ENCODE measurements around the gene PLEKHG4B. TPM values are rescaled to one million over a fixed set of nuclear protein-coding genes. Genes with fewer than 3 reads are reported as not detected.

Gene PLEKHG4B
- total RNA-seq, 1 experiment from 2014 or later, result 51.4 TPM

DNA sequence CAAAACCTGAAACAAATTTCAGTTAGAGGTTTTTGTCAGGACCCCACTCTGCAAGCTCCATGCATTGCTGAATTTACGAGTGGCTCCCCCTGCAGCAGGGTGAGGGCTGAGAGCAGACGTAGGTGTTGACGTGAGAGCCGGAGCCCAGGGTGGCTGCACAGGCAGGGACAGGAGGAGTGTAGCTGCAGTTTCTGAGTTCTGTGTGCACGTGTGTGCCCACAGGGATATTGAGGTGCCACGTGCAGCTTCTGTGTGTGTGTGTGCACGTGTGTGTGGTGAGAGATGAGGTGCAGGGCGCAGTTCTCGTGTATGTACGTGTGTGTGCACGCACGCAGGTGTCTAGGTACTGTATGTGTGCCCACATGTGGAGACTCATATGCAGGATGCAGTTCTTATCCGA is 14.6 kb downstream of the PLEKHG4B start (continued):
- TF ChIP-seq, protein P1, sequence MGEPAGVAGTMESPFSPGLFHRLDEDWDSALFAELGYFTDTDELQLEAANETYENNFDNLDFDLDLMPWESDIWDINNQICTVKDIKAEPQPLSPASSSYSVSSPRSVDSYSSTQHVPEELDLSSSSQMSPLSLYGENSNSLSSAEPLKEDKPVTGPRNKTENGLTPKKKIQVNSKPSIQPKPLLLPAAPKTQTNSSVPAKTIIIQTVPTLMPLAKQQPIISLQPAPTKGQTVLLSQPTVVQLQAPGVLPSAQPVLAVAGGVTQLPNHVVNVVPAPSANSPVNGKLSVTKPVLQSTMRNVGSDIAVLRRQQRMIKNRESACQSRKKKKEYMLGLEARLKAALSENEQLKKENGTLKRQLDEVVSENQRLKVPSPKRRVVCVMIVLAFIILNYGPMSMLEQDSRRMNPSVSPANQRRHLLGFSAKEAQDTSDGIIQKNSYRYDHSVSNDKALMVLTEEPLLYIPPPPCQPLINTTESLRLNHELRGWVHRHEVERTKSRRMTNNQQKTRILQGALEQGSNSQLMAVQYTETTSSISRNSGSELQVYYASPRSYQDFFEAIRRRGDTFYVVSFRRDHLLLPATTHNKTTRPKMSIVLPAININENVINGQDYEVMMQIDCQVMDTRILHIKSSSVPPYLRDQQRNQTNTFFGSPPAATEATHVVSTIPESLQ (CRISPR knock-in tag; IDR thresholded peaks at IDR 0.05), result no peak
- no peak for TF ChIP-seq TCF7 (CRISPR knock-in tag; IDR thresholded peaks at IDR 0.05; ENCODE audit: low read depth)
- TF ChIP-seq, protein P2, sequence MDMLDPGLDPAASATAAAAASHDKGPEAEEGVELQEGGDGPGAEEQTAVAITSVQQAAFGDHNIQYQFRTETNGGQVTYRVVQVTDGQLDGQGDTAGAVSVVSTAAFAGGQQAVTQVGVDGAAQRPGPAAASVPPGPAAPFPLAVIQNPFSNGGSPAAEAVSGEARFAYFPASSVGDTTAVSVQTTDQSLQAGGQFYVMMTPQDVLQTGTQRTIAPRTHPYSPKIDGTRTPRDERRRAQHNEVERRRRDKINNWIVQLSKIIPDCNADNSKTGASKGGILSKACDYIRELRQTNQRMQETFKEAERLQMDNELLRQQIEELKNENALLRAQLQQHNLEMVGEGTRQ (CRISPR knock-in tag; IDR thresholded peaks at IDR 0.05), result no peak
- TF ChIP-seq ZNF219 (CRISPR knock-in tag; IDR thresholded peaks at IDR 0.05; ENCODE audit: borderline replicate concordance), result no peak
- no peak for TF ChIP-seq FOXK1 (CRISPR knock-in tag; IDR thresholded peaks at IDR 0.05)
- TF ChIP-seq SP1 (CRISPR knock-in tag; conservative IDR thresholded peaks at IDR 0.05), result no peak
- no peak for TF ChIP-seq CREB1 (CRISPR knock-in tag; IDR thresholded peaks at IDR 0.05)
- TF ChIP-seq ZNF138 (CRISPR knock-in tag; conservative IDR thresholded peaks at IDR 0.05), result no peak
- no peak for TF ChIP-seq ZNF423 (CRISPR knock-in tag; IDR thresholded peaks at IDR 0.05)

DNA sequence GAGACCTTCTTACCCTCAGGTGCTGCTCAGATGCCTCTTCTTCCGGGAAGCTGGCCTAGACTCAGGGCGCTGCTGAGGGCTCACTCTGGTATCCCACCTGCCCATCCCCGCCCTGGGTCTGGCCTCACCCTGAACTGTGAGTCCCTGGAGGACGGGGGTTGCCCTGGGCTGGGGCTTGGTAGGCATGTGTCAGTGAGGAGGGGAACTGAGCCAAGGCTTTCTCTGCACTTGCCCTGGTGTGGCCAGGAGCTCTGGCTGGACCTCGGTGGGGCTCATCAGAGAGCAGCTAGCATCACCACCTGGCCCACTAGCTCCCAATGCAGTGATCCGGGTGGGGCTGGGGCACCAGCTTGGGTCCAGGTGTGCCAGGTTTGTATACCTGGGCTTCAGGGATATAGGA is 15.6 kb downstream of the PLEKHG4B start:
- Mint-ChIP-seq H3K27me3 (ENCODE audit: low read depth) (no peaks in the 10 kb centered on the region), H3K9me3 (no peaks in the 10 kb centered on the region), H3K27ac (peak overlapping the region; percentile 58; the same call in 1 of the 2 replicates), H3K36me3 (peaks cover 20% of the 10 kb centered on the region), H3K4me1 (peaks cover 44% of the 10 kb centered on the region), H3K4me3 (no peak overlapping the region)
- TF ChIP-seq TCF7 (CRISPR knock-in tag; IDR thresholded peaks at IDR 0.05; ENCODE audit: low read depth) (no peak), JAZF1 (CRISPR knock-in tag; IDR thresholded peaks at IDR 0.05) (no peak), SOX15 (CRISPR knock-in tag; IDR thresholded peaks at IDR 0.05) (no peak), NR2C2 (CRISPR knock-in tag; IDR thresholded peaks at IDR 0.05) (no peak), ATF1 (CRISPR knock-in tag; IDR thresholded peaks at IDR 0.05) (no peak), ZNF416 (CRISPR knock-in tag; IDR thresholded peaks at IDR 0.05) (no peak), MXD4 (CRISPR knock-in tag; IDR thresholded peaks at IDR 0.05; ENCODE audit: borderline replicate concordance) (no peak), NFATC4 (CRISPR knock-in tag; IDR thresholded peaks at IDR 0.05) (no peak)
- TF ChIP-seq, protein P2 (CRISPR knock-in tag; IDR thresholded peaks at IDR 0.05), result no peak
- ChIA-PET CTCF (no interaction called here), POLR2A (no interaction called here)
- no peak for ATAC-seq
- DNase-seq (ENCODE audit: low spot score), result no peak

DNA sequence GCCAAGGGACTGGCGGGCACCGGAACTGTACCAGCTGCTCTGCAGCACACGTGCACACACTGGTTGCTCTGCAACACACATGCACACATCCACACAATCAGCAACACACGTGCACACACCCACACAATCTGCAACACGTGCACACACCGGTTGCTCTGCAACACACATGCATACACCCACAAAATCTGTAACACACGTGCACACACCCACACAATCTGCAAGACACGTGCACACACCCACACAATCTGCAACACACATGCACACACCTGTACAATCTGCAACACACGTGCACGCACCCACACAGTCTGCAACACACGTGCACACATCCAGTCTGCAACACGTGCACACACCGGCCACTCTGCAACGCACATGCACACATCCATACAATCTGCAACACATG is 17.9 kb downstream of the PLEKHG4B start:
- ATAC-seq (no peak), DNase-seq (ENCODE audit: low spot score) (no peak)
- no peak overlapping the region for H3K4me3 Mint-ChIP-seq
- CTCF ChIA-PET, result no interaction called here
- H3K9me3 Mint-ChIP-seq, result no peaks in the 10 kb centered on the region
- peak overlapping the region; percentile 61; the same call in 1 of the 2 replicates for H3K27ac Mint-ChIP-seq
- POLR2A ChIA-PET, result no interaction called here
- peaks cover 24% of the 10 kb centered on the region for H3K4me1 Mint-ChIP-seq
- no peaks in the 10 kb centered on the region for H3K27me3 Mint-ChIP-seq (ENCODE audit: low read depth)
- peaks cover 41% of the 10 kb centered on the region for H3K36me3 Mint-ChIP-seq
- TF ChIP-seq, protein P2 (CRISPR knock-in tag; IDR thresholded peaks at IDR 0.05), result no peak
- TF ChIP-seq, protein P3, sequence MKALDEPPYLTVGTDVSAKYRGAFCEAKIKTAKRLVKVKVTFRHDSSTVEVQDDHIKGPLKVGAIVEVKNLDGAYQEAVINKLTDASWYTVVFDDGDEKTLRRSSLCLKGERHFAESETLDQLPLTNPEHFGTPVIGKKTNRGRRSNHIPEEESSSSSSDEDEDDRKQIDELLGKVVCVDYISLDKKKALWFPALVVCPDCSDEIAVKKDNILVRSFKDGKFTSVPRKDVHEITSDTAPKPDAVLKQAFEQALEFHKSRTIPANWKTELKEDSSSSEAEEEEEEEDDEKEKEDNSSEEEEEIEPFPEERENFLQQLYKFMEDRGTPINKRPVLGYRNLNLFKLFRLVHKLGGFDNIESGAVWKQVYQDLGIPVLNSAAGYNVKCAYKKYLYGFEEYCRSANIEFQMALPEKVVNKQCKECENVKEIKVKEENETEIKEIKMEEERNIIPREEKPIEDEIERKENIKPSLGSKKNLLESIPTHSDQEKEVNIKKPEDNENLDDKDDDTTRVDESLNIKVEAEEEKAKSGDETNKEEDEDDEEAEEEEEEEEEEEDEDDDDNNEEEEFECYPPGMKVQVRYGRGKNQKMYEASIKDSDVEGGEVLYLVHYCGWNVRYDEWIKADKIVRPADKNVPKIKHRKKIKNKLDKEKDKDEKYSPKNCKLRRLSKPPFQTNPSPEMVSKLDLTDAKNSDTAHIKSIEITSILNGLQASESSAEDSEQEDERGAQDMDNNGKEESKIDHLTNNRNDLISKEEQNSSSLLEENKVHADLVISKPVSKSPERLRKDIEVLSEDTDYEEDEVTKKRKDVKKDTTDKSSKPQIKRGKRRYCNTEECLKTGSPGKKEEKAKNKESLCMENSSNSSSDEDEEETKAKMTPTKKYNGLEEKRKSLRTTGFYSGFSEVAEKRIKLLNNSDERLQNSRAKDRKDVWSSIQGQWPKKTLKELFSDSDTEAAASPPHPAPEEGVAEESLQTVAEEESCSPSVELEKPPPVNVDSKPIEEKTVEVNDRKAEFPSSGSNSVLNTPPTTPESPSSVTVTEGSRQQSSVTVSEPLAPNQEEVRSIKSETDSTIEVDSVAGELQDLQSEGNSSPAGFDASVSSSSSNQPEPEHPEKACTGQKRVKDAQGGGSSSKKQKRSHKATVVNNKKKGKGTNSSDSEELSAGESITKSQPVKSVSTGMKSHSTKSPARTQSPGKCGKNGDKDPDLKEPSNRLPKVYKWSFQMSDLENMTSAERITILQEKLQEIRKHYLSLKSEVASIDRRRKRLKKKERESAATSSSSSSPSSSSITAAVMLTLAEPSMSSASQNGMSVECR (CRISPR knock-in tag; IDR thresholded peaks at IDR 0.05; ENCODE audit: borderline replicate concordance), result no peak
- no peak for TF ChIP-seq TEAD4 (CRISPR knock-in tag; IDR thresholded peaks at IDR 0.05)
- TF ChIP-seq NFATC4 (CRISPR knock-in tag; IDR thresholded peaks at IDR 0.05), result no peak
- no peak for TF ChIP-seq PRRX2 (CRISPR knock-in tag; IDR thresholded peaks at IDR 0.05)
- no peak for TF ChIP-seq RELA (CRISPR knock-in tag; IDR thresholded peaks at IDR 0.05; ENCODE audit: borderline replicate concordance)
- TF ChIP-seq, protein P4, sequence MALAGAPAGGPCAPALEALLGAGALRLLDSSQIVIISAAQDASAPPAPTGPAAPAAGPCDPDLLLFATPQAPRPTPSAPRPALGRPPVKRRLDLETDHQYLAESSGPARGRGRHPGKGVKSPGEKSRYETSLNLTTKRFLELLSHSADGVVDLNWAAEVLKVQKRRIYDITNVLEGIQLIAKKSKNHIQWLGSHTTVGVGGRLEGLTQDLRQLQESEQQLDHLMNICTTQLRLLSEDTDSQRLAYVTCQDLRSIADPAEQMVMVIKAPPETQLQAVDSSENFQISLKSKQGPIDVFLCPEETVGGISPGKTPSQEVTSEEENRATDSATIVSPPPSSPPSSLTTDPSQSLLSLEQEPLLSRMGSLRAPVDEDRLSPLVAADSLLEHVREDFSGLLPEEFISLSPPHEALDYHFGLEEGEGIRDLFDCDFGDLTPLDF (CRISPR knock-in tag; IDR thresholded peaks at IDR 0.05), result no peak
- no peak for TF ChIP-seq ZNF396 (CRISPR knock-in tag; IDR thresholded peaks at IDR 0.05; ENCODE audit: borderline replicate concordance)
- TF ChIP-seq, protein P5, sequence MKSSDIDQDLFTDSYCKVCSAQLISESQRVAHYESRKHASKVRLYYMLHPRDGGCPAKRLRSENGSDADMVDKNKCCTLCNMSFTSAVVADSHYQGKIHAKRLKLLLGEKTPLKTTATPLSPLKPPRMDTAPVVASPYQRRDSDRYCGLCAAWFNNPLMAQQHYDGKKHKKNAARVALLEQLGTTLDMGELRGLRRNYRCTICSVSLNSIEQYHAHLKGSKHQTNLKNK (CRISPR knock-in tag; IDR thresholded peaks at IDR 0.05), result no peak
- no peak for TF ChIP-seq GRHL2 (CRISPR knock-in tag; IDR thresholded peaks at IDR 0.05; ENCODE audit: insufficient replicate concordance, severe bottlenecking)
- TF ChIP-seq CBFB (CRISPR knock-in tag; IDR thresholded peaks at IDR 0.05; ENCODE audit: low read depth), result no peak

Data from WTC11 (cell line).